ENCODE results near the gene KRTAP3-3.

DNA sequence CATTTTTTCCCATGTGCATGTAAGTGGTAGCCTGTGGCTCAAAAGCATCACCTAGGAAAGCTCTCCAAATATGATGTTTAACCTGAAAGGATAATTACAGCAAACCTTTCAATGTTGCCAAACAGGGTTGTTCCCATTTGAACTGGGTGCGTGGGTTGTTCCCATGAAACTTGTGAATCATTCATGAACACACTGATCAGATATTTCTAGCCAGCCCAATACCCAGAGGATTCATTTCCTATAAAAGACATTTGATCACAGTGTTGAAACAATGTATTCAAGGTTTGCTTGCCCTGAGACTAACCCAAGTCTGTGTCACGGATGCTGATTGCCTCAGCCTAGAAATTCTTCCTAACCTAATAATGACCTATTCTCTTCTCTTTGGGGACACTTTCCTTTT, 40.1 kb downstream of the KRTAP3-3 start:
- TF ChIP-seq, protein P1, sequence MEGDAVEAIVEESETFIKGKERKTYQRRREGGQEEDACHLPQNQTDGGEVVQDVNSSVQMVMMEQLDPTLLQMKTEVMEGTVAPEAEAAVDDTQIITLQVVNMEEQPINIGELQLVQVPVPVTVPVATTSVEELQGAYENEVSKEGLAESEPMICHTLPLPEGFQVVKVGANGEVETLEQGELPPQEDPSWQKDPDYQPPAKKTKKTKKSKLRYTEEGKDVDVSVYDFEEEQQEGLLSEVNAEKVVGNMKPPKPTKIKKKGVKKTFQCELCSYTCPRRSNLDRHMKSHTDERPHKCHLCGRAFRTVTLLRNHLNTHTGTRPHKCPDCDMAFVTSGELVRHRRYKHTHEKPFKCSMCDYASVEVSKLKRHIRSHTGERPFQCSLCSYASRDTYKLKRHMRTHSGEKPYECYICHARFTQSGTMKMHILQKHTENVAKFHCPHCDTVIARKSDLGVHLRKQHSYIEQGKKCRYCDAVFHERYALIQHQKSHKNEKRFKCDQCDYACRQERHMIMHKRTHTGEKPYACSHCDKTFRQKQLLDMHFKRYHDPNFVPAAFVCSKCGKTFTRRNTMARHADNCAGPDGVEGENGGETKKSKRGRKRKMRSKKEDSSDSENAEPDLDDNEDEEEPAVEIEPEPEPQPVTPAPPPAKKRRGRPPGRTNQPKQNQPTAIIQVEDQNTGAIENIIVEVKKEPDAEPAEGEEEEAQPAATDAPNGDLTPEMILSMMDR (IDR thresholded peaks at IDR 0.05; ENCODE audit: low read depth, low read length, poor library complexity, severe bottlenecking), result no peak
- TF ChIP-seq EZH2phosphoT487 (IDR thresholded peaks at IDR 0.05; ENCODE audit: borderline replicate concordance, low read length), result no peak

Data from DOHH2 (cell line).